ENCODE results near the gene CNOT4.
"Not testable (repeated sequence)": the region's sequence is repeated elsewhere in the genome, so short reads cannot be mapped to it uniquely, and the experiment has no call there.

DNA sequence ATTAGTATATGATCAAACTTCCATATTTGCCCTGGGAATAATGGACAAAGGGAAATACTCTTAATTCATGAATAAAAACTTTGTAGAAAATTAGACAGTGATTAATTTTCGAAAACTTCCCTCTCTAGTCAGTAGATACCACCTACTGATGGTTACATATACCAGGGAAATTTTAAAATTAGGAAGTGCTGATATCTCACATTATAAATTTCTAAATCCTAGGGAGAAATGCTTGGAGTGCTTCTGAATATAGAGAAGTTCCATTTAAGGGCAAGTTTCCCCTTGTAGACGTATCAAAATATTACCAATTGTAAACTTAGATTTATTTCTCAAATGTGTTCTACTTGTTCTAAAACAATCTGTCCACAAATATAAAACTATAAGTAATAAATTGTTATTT is 64.6 kb downstream of the CNOT4 start:
- TF ChIP-seq, protein P1, sequence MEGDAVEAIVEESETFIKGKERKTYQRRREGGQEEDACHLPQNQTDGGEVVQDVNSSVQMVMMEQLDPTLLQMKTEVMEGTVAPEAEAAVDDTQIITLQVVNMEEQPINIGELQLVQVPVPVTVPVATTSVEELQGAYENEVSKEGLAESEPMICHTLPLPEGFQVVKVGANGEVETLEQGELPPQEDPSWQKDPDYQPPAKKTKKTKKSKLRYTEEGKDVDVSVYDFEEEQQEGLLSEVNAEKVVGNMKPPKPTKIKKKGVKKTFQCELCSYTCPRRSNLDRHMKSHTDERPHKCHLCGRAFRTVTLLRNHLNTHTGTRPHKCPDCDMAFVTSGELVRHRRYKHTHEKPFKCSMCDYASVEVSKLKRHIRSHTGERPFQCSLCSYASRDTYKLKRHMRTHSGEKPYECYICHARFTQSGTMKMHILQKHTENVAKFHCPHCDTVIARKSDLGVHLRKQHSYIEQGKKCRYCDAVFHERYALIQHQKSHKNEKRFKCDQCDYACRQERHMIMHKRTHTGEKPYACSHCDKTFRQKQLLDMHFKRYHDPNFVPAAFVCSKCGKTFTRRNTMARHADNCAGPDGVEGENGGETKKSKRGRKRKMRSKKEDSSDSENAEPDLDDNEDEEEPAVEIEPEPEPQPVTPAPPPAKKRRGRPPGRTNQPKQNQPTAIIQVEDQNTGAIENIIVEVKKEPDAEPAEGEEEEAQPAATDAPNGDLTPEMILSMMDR (conservative IDR thresholded peaks at IDR 0.05) = not testable (repeated sequence)
- TF ChIP-seq ZFX (IDR thresholded peaks at IDR 0.05) = not testable (repeated sequence)
